Astrocyte of the cerebellum (primary cell): ENCODE data around the gene SHROOM1.
A peak's percentile ranks its signal among the peaks of the same experiment; 100 is the strongest.

Experiments
- DNase-seq: peaks from one replicate; pipeline ENCODE4 v3.0.0-alpha.2; 2011; ENCODE audit warnings: low read depth
- H3K4me3 ChIP-seq: 2 replicates; pipeline ENCODE4 v1.5.1; 2011; ENCODE audit warnings: mild to moderate bottlenecking, low read depth, low read length, moderate library complexity
- CTCF ChIP-seq: IDR thresholded peaks from 2 replicates; pipeline ENCODE4 v1.5.1; 2012; ENCODE audit warnings: low read length, low read depth, moderate library complexity, mild to moderate bottlenecking; ENCODE audit errors: missing control alignments
- in situ Hi-C: cut with HindIII; loops from 2 replicates; pipeline ENCODE4 v1.10.0; 2017; ENCODE audit warnings: low sequenced_read_pairs

Gene SHROOM1

GRCh38 chr5:132788990-132789886, 41.2 kb downstream of the SHROOM1 start:
- H3K4me3 ChIP-seq: no peak overlapping the region
- no peak for DNase-seq
- in situ Hi-C loops: no loop called here
- TF ChIP-seq CTCF: no peak

- no peak for TF ChIP-seq CTCF
These were observed 41.9 kb downstream of the SHROOM1 start for GRCh38 chr5:132788508-132788907.

GRCh38 chr5:132787076-132787475, 43.4 kb downstream of the SHROOM1 start:
- no peak for TF ChIP-seq CTCF
- no peak overlapping the region for H3K4me3 ChIP-seq
- in situ Hi-C loops: no loop called here
- DNase-seq: peak; percentile 76

More at GRCh38 chr5:132788508-132788907, 41.9 kb downstream of the SHROOM1 start:
- no peak for DNase-seq
- in situ Hi-C loops: no loop called here
- H3K4me3 ChIP-seq: no peak overlapping the region

GRCh38 chr5:132785864-132786263, 44.6 kb downstream of the SHROOM1 start:
- H3K4me3 ChIP-seq: no peak overlapping the region
- DNase-seq: no peak
- TF ChIP-seq CTCF: no peak
- in situ Hi-C loops: no loop called here

- TF ChIP-seq CTCF: no peak
- no peak for DNase-seq
- in situ Hi-C loops: no loop called here
These were observed 45.1 kb downstream of the SHROOM1 start for GRCh38 chr5:132785365-132785764.

GRCh38 chr5:132782101-132782500, 48.3 kb downstream of the SHROOM1 start:
- TF ChIP-seq CTCF: no peak
- no peak overlapping the region for H3K4me3 ChIP-seq
- in situ Hi-C loops: no loop called here
- DNase-seq: no peak

More at GRCh38 chr5:132785365-132785764, 45.1 kb downstream of the SHROOM1 start:
- H3K4me3 ChIP-seq: no peak overlapping the region
